Esophagus squamous epithelium (tissue), 4 donors: ENCODE data around the gene MOV10L1.

ENCODE experiments used
- CTCF ChIP-seq, 6 experiments: fragments of 450-650 bp in 4 of 6; fragments of 200-600 bp in 2 of 6; sonication (generic) in 2 of 6; IDR thresholded peaks; one replicate each; pipeline ENCODE4 v1.5.1; 2016 to 2019; ENCODE audit warnings: antibody characterized with exemption in 6 of 6, mild to moderate bottlenecking in 4 of 6, moderate library complexity in 4 of 6
- POLR2A ChIP-seq, 4 donors: fragments of 450-650 bp; IDR thresholded peaks; one replicate each; pipeline ENCODE4 v1.6.1; 2017; ENCODE audit warnings: antibody characterized with exemption in 4 of 4, mild to moderate bottlenecking in 4 of 4, moderate library complexity in 3 of 4

- TF ChIP-seq POLR2A (IDR thresholded peaks at IDR 0.05): no peak
- no peak for TF ChIP-seq CTCF (IDR thresholded peaks at IDR 0.05)
Measured at GRCh38 chr22:50140615-50141014, 50.8 kb downstream of the MOV10L1 start.
